CD4-positive, alpha-beta T cell (primary cell): ENCODE results near the gene SPOCD1. TPM values are rescaled to one million over a fixed set of nuclear protein-coding genes. Genes with fewer than 3 reads are reported as not detected.
A peak's percentile ranks its signal among the peaks of the same experiment; 100 is the strongest.

Experiments
- ATAC-seq: fragments of 200-7000 bp; cut with Tn5 transposase; one replicate; pipeline ENCODE4 v1.10.0; 2022; ENCODE audit warnings: mild to moderate bottlenecking; ENCODE audit not compliant: poor library complexity
- CTCF ChIA-PET: fragments of 350-600 bp; sonication (Branson Sonifier 250); formaldehyde crosslinking; loops from one replicate; lab custom pipeline; 2021; ENCODE audit warnings: antibody characterized with exemption, inconsistent platforms; lab: Charles Lee
- POLR2A ChIA-PET: fragments of 350-600 bp; sonication (Branson Sonifier 250); formaldehyde crosslinking; loops from one replicate; lab custom pipeline; 2021; ENCODE audit warnings: antibody characterized with exemption, inconsistent platforms; lab: Charles Lee
- DNase-seq, 14 experiments: peaks; one replicate each; pipeline ENCODE4 v3.0.0-alpha.2; 2013 to 2020; ENCODE audit warnings: mixed read lengths in 2 of 14
- H3K27ac ChIP-seq, 2 donors: one replicate each; pipeline versions ENCODE4 v1.5.1 to v1.7.0; 2013; ENCODE audit warnings: low read length in 2 of 2, low read depth in 1 of 2, mild to moderate bottlenecking in 1 of 2
- H3K27me3 ChIP-seq, 2 experiments: 1 replicate in 1 of 2; 2 replicates in 1 of 2; pipeline versions ENCODE4 v1.6.1 to v1.7.0; 2013; ENCODE audit warnings: low read length in 2 of 2, control low read depth in 1 of 2, mild to moderate bottlenecking in 1 of 2, moderate library complexity in 1 of 2; ENCODE audit not compliant: insufficient read depth in 2 of 2, control insufficient read depth in 1 of 2
- H3K36me3 ChIP-seq: one replicate; pipeline ENCODE4 v1.6.1; 2013; ENCODE audit warnings: low read length, control low read depth; ENCODE audit not compliant: insufficient read depth
- H3K4me1 ChIP-seq: one replicate; pipeline ENCODE4 v1.6.1; 2013; ENCODE audit warnings: low read length, control low read depth; ENCODE audit not compliant: insufficient read depth
- H3K4me3 ChIP-seq: one replicate; pipeline ENCODE4 v1.5.1; 2013; ENCODE audit warnings: mild to moderate bottlenecking, low read length, moderate library complexity
- H3K9me3 ChIP-seq, 2 experiments: 1 replicate in 1 of 2; 2 replicates in 1 of 2; pipeline versions ENCODE4 v1.6.1 to v1.7.0; 2013; ENCODE audit warnings: low read length in 2 of 2, mild to moderate bottlenecking in 2 of 2, control low read depth in 1 of 2, moderate library complexity in 1 of 2; ENCODE audit not compliant: control insufficient read depth in 1 of 2, insufficient read depth in 1 of 2
- H3K27ac Mint-ChIP-seq: one replicate; pipeline ENCODE4 v1.8.0; 2020; ENCODE audit warnings: mixed read lengths
- H3K27me3 Mint-ChIP-seq: one replicate; pipeline ENCODE4 v1.8.0; 2021; ENCODE audit warnings: mixed read lengths
- H3K36me3 Mint-ChIP-seq: one replicate; pipeline ENCODE4 v1.8.0; 2021; ENCODE audit warnings: low read depth, mixed read lengths
- H3K4me1 Mint-ChIP-seq: one replicate; pipeline ENCODE4 v1.8.0; 2021; ENCODE audit warnings: low read depth, mixed read lengths
- H3K4me3 Mint-ChIP-seq: one replicate; pipeline ENCODE4 v1.8.0; 2020; ENCODE audit warnings: mild to moderate bottlenecking, mixed read lengths
- H3K9me3 Mint-ChIP-seq: one replicate; pipeline ENCODE4 v1.8.0; 2020; ENCODE audit warnings: mixed read lengths
- intact Hi-C, 2 experiments: fragments of 100-400 bp; cut with DNase I in 1 of 2; cut with micrococcal nuclease in 1 of 2; formaldehyde crosslinking; loops; one replicate each; pipeline versions ENCODE4 v1.15.1 to v1.9.0; 2023 to 2025; cut with DNase I, micrococcal nuclease
- polyA plus RNA-seq, 2 donors: library from polyadenylated mRNA; unstranded; fragments of 120-200 nt; gene quantifications; one replicate each; pipeline ENCODE4 v1.2.1, GENCODE V29; 2013
- total RNA-seq, 174 experiments: library from RNA in 2 of 174; stranded (reverse) in 2 of 174; gene quantifications; one replicate each; pipeline ENCODE4 v1.2.3 and lab custom pipeline; 2021 to 2026
- TF ChIP-seq, protein P1 (sequence below): fragments of 200-600 bp; IDR thresholded peaks from one replicate; pipeline ENCODE4 v1.8.0; 2022; ENCODE audit warnings: antibody characterized with exemption, mild to moderate bottlenecking

SPOCD1 gene
- total RNA-seq (under 1 TPM; 0.11 to 0.27 TPM), total RNA-seq (lab: John Stamatoyannopoulos, UW) (0 to 6.3 (median 0.06) reads per million in 172 experiments)
- polyA plus RNA-seq (2013, experiment 1 of 2): 0.04 TPM
- 0.26 TPM for polyA plus RNA-seq (2013, experiment 2 of 2)

DNA sequence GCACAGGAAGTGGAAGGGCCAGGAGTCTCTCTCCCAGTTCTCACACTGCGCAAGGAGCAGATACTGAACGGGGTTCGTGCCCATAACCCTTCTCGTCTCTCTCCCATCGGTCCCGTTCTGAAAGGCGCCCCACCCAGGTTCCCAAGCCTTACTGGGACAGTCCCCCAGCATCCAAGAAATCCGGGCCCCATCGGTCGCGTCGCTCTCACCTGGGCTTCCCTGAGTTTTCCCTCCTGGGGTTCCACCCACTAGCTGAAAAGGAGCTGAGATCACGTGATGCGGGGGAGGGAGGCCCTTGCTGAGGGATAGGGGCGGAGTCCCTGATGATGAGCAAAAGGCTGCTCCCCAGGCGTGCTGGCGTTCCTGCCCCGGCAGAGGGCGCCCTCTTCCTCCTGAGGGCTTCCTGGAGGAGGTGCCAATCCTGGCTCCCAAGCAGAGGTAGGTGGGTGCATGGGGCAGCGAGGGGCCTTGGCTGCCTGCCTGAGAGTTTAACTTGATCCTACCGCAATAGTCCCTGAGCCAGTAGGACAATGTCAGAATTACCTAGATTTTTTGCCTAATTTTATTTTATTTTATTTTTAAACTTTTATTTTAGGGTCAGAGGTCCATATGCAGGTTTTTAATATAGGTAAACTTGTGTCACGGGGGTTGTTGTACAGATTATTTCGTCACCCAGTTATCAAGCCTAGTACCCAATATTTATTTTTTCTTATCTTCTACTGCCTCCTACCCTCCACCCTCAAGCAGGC is at the start of gene SPOCD1:
SPOCD1 (minus strand) TSS at position 271 of the 749 bp plus-strand sequence. CDS start 689 bp downstream, outside the sequence.
- Mint-ChIP-seq H3K9me3 (no peaks in the 10 kb centered on the region), H3K4me3 (no peak within 1 kb of the TSS), H3K27ac (no peak within 1 kb of the TSS), H3K36me3 (no peaks in the 10 kb centered on the region), H3K4me1 (peaks cover 22% of the 10 kb centered on the region), H3K27me3 (no peaks in the 10 kb centered on the region)
- Histone ChIP-seq H3K27ac (no peak within 1 kb of the TSS), H3K4me1 (peaks cover 12% of the 10 kb centered on the region), H3K4me3 (no peak within 1 kb of the TSS), H3K9me3 (no peaks in the 10 kb centered on the region), H3K27me3 (no peaks in the 10 kb centered on the region), H3K36me3 (no peaks in the 10 kb centered on the region)
- ChIA-PET CTCF (interaction anchor here (0.6 to 4.3 kb wide), 9 partner anchors 27 to 292 kb away, joined by 3 to 25 read pairs (median 4); partner anchors contain the start of genes KPNA6 and PTP4A2), POLR2A (interaction anchor here (0.8 to 1.9 kb wide), 5 partner anchors 11 to 148 kb away, joined by 4 to 5 read pairs (median 4); partner anchors contain the start of gene PTP4A2)
- peak; percentile 96 for ATAC-seq
- DNase-seq: peak; percentile 70 to 91 (median 80)
- TF ChIP-seq, protein P1, sequence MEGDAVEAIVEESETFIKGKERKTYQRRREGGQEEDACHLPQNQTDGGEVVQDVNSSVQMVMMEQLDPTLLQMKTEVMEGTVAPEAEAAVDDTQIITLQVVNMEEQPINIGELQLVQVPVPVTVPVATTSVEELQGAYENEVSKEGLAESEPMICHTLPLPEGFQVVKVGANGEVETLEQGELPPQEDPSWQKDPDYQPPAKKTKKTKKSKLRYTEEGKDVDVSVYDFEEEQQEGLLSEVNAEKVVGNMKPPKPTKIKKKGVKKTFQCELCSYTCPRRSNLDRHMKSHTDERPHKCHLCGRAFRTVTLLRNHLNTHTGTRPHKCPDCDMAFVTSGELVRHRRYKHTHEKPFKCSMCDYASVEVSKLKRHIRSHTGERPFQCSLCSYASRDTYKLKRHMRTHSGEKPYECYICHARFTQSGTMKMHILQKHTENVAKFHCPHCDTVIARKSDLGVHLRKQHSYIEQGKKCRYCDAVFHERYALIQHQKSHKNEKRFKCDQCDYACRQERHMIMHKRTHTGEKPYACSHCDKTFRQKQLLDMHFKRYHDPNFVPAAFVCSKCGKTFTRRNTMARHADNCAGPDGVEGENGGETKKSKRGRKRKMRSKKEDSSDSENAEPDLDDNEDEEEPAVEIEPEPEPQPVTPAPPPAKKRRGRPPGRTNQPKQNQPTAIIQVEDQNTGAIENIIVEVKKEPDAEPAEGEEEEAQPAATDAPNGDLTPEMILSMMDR: peak; percentile 79
- intact Hi-C loops: loop anchor here (1.0 to 5.0 kb wide), 2 partner anchors 148 to 246 kb away; no protein-coding TSS in a partner anchor

DNA sequence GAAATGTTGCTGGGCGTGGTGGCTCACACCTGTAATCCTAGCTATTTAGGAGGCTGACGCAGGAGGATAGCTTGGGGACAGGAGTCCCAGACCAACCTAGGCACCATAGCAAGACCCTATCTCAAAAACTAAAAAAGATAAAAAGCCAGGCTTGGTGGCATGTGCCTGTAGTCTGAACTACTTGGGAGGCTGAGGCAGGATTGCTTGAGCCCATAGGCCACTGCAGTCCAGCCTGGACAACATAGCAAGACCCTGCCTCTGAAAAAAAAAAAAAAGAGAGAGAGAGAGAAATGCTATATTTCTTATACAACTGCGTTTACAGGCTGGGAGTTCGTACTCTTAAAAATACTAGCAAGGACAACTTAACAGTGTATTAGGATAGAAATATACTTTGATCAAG is 46.2 kb upstream of the SPOCD1 start:
- no peaks in the 10 kb centered on the region for H3K36me3 ChIP-seq
- Mint-ChIP-seq H3K9me3 (no peaks in the 10 kb centered on the region), H3K36me3 (no peaks in the 10 kb centered on the region), H3K27ac (no peak overlapping the region), H3K4me1 (peaks cover 7% of the 10 kb centered on the region), H3K27me3 (no peaks in the 10 kb centered on the region), H3K4me3 (no peak overlapping the region)
- H3K9me3 ChIP-seq: no peaks in the 10 kb centered on the region
- TF ChIP-seq, protein P1: no peak
- no peak overlapping the region for H3K27ac ChIP-seq
- no peak overlapping the region for H3K4me3 ChIP-seq
- peaks cover 13% of the 10 kb centered on the region for H3K4me1 ChIP-seq
- POLR2A ChIA-PET: no interaction called here
- CTCF ChIA-PET: no interaction called here
- no peak for DNase-seq
- no peaks in the 10 kb centered on the region for H3K27me3 ChIP-seq
- intact Hi-C loops: no loop called here
- ATAC-seq: no peak

DNA sequence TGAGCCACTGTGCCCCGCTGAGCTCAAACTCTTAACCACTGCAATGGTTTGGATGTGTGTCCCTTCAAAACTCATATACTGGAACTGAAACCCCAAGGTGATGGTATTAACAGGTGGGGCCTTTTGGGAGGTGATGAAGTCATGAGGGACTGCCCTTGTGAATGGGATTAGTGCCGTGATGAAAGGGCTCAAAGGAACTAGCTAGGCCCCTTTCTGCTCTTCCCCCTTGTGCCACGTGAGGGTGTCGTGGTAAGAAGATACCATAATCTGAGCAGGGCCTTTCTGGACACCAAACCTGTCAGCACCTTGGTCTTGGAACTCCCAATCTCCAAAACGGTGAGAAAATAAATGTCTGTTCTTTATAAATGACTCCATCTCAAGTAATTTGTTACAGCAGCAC is 45.5 kb upstream of the SPOCD1 start:
- no peaks in the 10 kb centered on the region for H3K36me3 ChIP-seq
- POLR2A ChIA-PET: no interaction called here
- no peaks in the 10 kb centered on the region for H3K36me3 Mint-ChIP-seq
- peaks cover 12% of the 10 kb centered on the region for H3K4me1 ChIP-seq
- no peaks in the 10 kb centered on the region for H3K27me3 Mint-ChIP-seq
- no peaks in the 10 kb centered on the region for H3K9me3 ChIP-seq
- no peak overlapping the region for H3K27ac Mint-ChIP-seq
- CTCF ChIA-PET: no interaction called here
- DNase-seq (no peak), ATAC-seq (no peak)
- H3K9me3 Mint-ChIP-seq: no peaks in the 10 kb centered on the region
- H3K27me3 ChIP-seq: no peaks in the 10 kb centered on the region
- no peak overlapping the region for H3K27ac ChIP-seq
- TF ChIP-seq, protein P1: no peak
- H3K4me3 Mint-ChIP-seq: no peak overlapping the region
- no peak overlapping the region for H3K4me3 ChIP-seq
- H3K4me1 Mint-ChIP-seq: peaks cover 1% of the 10 kb centered on the region
- intact Hi-C loops: no loop called here
